GM12878 (cell line): ENCODE results near the gene GAS6. TPM values are rescaled to one million over a fixed set of nuclear protein-coding genes. Genes with fewer than 3 reads are reported as not detected.

Source experiments
- EZH2 ChIP-seq: IDR thresholded peaks from 2 replicates; pipeline ENCODE4 v1.6.1; 2012; ENCODE audit warnings: low read depth, mild to moderate bottlenecking, control low read depth, inconsistent platforms, low read length, borderline replicate concordance; ENCODE audit not compliant: control insufficient read depth
- KAT2A ChIP-seq: conservative IDR thresholded peaks from 2 replicates; pipeline ENCODE4 v1.6.1; 2011; ENCODE audit warnings: low read depth, low read length; ENCODE audit not compliant: control insufficient read depth
- SIN3A ChIP-seq: IDR thresholded peaks from 2 replicates; pipeline ENCODE4 v1.6.1; 2012; ENCODE audit warnings: low read depth, low read length, improper control_type of control experiment
- SMAD5 ChIP-seq: IDR thresholded peaks from 2 replicates; pipeline ENCODE4 v1.6.1; 2016; ENCODE audit warnings: antibody characterized with exemption, low read depth
- YY1 ChIP-seq: IDR thresholded peaks from 2 replicates; pipeline ENCODE4 v1.6.1; 2011; ENCODE audit warnings: low read depth, mild to moderate bottlenecking, low read length
- polyA plus RNA-seq, 11 experiments: library from polyadenylated mRNA; depleted of rRNA in 4 of 11; unstranded in 6 of 11; stranded (reverse) in 5 of 11; fragments of >200 nt; fragmentation: Nextera tagmentation in 4 of 11; fragmentation: Illumina TruSeq in 1 of 11; extraction: Ambion mirVana in 4 of 11; extraction: Trizol in 1 of 11; gene quantifications; 1 replicate in 1 of 11; 2 replicates in 10 of 11; pipeline versions ENCODE4 v1.2.1 to v1.2.3, GENCODE V29; 2011 to 2016; ENCODE audit warnings: inconsistent platforms in 2 of 11, missing spikeins in 2 of 11, low read depth in 1 of 11
- total RNA-seq, 4 experiments: library from RNA; depleted of rRNA in 3 of 4; stranded (reverse); fragments of >200 nt in 3 of 4; fragmentation: Illumina TruSeq in 1 of 4; extraction: Trizol in 1 of 4; gene quantifications; 2 replicates each; pipeline versions ENCODE4 v1.2.1 to v1.2.3, GENCODE V29; 2013 to 2021
- TF ChIP-seq, protein P1 (sequence below): fragments of 450-650 bp; IDR thresholded peaks from 2 replicates; pipeline ENCODE4 v1.6.1; 2017; ENCODE audit warnings: mild to moderate bottlenecking, moderate library complexity
- TF ChIP-seq, protein P2 (sequence below): fragments of 450-650 bp; IDR thresholded peaks from 2 replicates; pipeline ENCODE4 v1.6.1; 2018; ENCODE audit warnings: borderline replicate concordance, mild to moderate bottlenecking; ENCODE audit not compliant: partially characterized antibody

The GAS6 gene
- total and polyA plus RNA-seq, 10 of the 15 experiments (the other 5 are each of a cell fraction or from before 2014, with no cell fraction given): 0.03 to 0.59 (median 0.10) TPM; not detected in 2

DNA sequence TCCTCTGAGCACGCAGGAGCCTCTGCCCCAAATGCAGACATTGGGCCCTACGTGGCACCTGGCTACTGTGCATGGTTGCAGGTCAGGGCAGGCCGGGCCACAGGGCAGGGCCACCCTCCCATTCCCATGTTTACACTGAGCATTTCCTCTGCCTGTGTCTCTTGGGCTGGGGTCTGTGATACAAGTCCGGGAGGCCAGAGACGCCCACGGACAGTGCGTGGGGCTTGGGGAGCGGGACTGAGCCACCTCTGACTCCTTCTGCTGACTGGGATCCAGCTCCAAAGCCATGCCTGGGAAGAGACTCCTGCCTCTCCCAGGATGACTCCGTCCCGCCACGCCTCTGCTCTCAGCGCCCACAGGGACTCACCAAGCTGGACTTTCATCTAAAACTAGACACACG, 18.8 kb downstream of the GAS6 start (continued):
- TF ChIP-seq, protein P1, sequence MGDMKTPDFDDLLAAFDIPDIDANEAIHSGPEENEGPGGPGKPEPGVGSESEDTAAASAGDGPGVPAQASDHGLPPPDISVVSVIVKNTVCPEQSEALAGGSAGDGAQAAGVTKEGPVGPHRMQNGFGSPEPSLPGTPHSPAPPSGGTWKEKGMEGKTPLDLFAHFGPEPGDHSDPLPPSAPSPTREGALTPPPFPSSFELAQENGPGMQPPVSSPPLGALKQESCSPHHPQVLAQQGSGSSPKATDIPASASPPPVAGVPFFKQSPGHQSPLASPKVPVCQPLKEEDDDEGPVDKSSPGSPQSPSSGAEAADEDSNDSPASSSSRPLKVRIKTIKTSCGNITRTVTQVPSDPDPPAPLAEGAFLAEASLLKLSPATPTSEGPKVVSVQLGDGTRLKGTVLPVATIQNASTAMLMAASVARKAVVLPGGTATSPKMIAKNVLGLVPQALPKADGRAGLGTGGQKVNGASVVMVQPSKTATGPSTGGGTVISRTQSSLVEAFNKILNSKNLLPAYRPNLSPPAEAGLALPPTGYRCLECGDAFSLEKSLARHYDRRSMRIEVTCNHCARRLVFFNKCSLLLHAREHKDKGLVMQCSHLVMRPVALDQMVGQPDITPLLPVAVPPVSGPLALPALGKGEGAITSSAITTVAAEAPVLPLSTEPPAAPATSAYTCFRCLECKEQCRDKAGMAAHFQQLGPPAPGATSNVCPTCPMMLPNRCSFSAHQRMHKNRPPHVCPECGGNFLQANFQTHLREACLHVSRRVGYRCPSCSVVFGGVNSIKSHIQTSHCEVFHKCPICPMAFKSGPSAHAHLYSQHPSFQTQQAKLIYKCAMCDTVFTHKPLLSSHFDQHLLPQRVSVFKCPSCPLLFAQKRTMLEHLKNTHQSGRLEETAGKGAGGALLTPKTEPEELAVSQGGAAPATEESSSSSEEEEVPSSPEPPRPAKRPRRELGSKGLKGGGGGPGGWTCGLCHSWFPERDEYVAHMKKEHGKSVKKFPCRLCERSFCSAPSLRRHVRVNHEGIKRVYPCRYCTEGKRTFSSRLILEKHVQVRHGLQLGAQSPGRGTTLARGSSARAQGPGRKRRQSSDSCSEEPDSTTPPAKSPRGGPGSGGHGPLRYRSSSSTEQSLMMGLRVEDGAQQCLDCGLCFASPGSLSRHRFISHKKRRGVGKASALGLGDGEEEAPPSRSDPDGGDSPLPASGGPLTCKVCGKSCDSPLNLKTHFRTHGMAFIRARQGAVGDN: no peak
- no peak for TF ChIP-seq YY1
- TF ChIP-seq, protein P2, sequence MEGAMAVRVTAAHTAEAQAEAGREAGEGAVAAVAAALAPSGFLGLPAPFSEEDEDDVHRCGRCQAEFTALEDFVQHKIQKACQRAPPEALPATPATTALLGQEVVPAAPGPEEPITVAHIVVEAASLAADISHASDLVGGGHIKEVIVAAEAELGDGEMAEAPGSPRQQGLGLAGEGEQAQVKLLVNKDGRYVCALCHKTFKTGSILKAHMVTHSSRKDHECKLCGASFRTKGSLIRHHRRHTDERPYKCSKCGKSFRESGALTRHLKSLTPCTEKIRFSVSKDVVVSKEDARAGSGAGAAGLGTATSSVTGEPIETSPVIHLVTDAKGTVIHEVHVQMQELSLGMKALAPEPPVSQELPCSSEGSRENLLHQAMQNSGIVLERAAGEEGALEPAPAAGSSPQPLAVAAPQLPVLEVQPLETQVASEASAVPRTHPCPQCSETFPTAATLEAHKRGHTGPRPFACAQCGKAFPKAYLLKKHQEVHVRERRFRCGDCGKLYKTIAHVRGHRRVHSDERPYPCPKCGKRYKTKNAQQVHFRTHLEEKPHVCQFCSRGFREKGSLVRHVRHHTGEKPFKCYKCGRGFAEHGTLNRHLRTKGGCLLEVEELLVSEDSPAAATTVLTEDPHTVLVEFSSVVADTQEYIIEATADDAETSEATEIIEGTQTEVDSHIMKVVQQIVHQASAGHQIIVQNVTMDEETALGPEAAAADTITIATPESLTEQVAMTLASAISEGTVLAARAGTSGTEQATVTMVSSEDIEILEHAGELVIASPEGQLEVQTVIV: no peak
- no peak for TF ChIP-seq SIN3A
- no peak for TF ChIP-seq KAT2A
- no peak for TF ChIP-seq EZH2
- TF ChIP-seq SMAD5: no peak
